LNCaP clone FGC (cell line): Measurements from ENCODE around the gene GRIP1.

ENCODE experiments used
- DNase-seq: peaks from one replicate; pipeline ENCODE4 v3.0.0-alpha.2; 2011; ENCODE audit warnings: low read depth
- H3K4me3 ChIP-seq: 2 replicates; pipeline ENCODE4 v1.5.1; 2011; ENCODE audit warnings: mild to moderate bottlenecking, low read depth, low read length, control low read depth
- TF ChIP-seq, protein P1 (sequence below): IDR thresholded peaks from 2 replicates; pipeline ENCODE4 v1.5.1; 2012; ENCODE audit warnings: mild to moderate bottlenecking; ENCODE audit not compliant: control insufficient read depth, insufficient read depth; ENCODE audit errors: extremely low read depth

The GRIP1 gene

DNA sequence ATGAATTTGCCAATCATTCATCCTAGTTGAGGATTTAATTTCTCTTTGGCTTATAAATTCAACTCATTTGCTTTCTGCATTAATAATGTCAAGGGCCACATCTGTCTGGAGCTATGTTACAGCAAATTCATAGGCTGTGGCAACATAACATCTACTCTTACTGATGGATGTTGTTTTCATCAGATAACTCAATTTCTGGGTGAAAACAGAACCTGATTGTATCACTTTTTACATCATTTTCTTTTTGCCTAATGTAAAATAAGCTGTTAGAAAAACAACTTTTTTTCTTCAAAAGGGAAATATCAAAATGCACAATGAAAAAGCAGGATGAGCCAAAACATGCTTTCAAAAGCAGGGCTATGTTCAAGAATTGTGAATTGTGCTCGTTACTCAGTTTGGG lies 303.3 kb downstream of the GRIP1 start:
- no peak overlapping the region for H3K4me3 ChIP-seq
- DNase-seq = no peak
- TF ChIP-seq, protein P1, sequence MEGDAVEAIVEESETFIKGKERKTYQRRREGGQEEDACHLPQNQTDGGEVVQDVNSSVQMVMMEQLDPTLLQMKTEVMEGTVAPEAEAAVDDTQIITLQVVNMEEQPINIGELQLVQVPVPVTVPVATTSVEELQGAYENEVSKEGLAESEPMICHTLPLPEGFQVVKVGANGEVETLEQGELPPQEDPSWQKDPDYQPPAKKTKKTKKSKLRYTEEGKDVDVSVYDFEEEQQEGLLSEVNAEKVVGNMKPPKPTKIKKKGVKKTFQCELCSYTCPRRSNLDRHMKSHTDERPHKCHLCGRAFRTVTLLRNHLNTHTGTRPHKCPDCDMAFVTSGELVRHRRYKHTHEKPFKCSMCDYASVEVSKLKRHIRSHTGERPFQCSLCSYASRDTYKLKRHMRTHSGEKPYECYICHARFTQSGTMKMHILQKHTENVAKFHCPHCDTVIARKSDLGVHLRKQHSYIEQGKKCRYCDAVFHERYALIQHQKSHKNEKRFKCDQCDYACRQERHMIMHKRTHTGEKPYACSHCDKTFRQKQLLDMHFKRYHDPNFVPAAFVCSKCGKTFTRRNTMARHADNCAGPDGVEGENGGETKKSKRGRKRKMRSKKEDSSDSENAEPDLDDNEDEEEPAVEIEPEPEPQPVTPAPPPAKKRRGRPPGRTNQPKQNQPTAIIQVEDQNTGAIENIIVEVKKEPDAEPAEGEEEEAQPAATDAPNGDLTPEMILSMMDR = no peak

DNA sequence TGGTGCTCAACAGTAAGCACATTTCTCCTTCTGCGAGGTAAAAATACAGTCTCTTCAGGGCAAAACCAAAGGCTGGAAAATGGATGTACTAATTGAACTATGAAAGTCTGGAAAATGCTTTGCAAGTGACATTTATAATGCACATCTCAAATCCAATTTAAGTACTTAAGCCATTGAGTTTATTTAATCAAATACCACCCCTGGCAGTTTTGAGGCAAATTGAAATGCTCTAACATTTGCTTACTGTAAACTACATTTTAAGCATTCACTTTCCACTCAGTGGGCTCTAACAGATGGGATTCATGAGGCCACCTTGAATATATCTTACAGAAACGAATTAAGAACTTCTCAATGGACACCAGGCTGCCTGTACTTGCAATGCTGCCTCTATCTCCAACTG lies 306.9 kb downstream of the GRIP1 start:
- no peak for DNase-seq
- TF ChIP-seq, protein P1 = no peak
- no peak overlapping the region for H3K4me3 ChIP-seq

DNA sequence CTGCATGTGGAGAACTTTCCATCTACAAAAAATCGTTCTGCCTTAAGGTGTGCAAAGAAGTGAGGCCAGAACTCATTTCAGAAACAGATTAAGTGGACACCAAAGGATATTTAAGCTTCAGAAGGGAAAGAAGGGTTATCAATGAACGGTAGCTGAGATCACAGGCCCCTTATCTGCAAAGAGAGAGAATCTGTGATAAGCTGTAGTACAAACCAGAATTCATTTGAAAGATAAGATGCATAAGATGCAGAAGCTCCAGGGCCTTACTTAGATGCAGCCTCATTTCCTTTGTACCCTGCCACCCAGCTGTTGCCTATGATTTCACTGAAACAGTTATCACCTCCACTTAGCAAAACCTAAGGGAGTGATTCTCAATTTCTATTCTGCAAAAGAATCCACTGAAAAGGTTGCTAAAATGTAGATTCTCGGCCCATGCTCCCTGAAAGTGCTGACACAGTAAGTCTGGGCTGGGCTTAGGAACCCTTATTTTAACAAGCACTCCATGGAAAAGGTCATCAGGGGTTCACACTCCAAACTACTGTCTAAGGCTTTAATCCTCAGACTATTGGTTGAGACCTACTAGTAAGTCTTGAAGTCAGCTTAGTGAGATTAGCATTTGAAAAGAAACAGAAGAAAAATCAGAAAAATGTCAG lies 311.7 kb downstream of the GRIP1 start:
- no peak for DNase-seq
- TF ChIP-seq, protein P1 = no peak
- no peak overlapping the region for H3K4me3 ChIP-seq

DNA sequence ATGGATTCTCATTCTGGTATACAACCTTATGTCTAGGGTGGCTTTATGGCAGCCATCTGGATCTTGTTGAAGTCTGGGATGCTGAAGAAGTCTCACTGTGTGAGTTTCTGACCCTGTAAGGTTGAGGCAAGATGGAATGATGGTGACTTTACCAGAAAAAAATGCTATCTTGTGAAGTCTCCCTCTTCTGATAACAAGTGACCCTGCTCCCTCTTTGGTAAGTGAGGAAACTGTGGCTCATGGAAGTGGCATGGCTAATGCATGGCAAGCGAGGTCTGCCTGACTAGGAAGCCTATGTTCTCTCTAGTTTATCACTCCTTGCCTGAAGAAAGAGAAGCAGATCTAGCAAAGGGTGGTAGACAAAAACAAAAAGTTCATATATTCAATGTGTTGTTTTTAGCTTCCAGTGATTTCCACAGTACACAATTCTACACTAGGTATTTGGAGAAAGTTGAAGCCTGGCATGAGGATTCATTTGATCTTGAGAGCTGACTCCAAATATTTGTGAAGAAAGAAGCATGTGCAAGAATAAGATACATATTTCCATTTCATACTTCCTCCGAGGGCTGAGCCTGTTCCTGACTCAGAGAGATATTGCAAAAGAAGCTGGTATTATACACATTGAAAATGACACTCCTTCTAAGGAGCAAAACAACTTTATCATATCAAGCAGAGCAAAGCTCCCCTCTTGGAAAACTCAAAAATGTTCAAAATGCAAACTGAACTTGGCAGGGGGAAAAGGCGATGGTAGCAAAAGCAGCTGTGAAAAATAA lies 313.0 kb downstream of the GRIP1 start:
- H3K4me3 ChIP-seq = no peak overlapping the region
- no peak for DNase-seq
- TF ChIP-seq, protein P1 = no peak

DNA sequence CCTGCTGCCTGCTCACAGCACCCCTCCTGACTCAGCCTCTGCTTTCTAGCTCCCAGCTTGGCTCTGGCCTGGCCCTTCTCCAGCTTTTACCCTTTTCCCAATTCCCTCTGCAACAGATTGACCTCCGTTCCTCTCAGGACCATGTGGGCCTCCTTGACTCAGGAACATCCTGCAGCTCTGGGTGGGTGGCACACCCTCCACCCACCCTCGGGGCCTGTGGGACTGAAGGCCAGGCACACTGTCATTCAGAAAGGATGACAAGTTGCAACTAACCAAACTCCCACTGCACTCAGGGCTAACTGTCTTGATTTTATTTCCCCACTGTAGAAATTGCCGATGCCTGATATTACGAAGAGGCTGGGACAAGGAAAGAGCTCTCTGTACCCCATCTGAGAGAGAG lies 317.2 kb downstream of the GRIP1 start:
- DNase-seq = no peak
- H3K4me3 ChIP-seq = no peak overlapping the region
- TF ChIP-seq, protein P1 = no peak

DNA sequence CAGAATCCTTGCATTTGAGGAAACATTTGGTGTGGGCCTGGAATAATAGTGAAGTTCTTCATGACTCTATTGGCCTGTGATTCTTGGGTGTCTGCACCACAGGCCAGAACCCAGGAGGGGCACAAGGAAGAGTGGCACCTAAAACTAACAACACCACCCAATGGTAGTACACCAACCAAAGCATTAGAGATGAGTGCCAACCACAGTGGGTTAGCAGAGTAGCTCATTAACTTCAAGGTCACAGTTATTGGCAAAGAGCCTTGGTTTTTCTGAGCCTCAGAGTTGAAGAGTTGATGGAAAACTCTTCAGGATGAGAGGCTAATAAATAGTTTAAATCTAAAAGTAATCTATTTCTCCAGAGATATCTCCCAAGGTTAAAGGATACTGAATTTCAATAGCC lies 319.6 kb downstream of the GRIP1 start:
- TF ChIP-seq, protein P1 = no peak
- no peak for DNase-seq
- no peak overlapping the region for H3K4me3 ChIP-seq
